Measurements from ENCODE around the gene SNRNP70. TPM values are rescaled to one million over a fixed set of nuclear protein-coding genes. Genes with fewer than 3 reads are reported as not detected.

Gene SNRNP70
- total and polyA plus RNA-seq, 2 of the 13 experiments (the other 11 are each of a cell fraction or from before 2014, with no cell fraction given): 150 to 210 TPM

DNA sequence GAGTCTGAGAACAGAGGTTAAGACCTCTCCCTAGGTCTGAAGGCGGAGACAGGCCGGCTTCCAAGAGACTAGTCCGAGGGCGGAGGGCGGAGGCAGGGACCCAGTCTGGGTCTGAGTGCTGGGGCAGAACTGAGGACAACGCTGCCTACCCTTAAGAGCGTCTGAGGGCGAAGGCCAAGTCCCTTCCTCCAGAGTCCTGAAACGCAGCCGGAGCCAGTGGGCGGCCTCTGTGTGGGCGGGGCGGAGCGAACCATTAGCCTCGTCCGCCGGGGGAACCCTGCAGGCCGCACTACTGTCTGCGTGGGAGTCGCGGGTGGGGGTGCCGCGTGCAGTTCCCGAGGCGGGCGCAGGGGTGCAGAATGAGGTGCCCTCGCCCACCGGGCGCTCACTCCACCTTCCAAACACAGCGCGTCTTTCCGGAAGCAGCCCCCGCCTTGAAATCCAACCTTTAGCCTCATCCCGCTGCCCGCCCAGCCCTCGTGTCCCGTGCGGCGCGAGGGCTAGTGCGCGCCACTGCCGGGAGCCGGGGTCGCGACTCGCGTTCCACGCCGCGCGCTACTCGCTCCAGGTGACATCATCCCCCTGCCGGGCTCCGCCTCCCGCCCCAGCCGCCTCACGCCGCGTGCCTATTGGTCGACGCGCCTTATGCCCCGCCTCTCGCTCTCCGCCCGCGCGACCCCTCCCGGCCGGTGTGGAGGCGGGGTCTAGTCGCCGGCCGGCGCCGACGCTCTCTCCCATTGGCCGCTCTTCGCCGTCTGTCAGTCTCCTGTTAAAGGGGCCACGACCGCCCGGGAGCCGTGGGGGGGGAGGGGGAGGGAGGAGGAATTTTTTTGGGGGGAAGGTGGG is 33.5 kb downstream of the SNRNP70 start, which contains the start of gene C19orf73 (continued):
- TF ChIP-seq KMT2A (CRISPR knock-in tag; IDR thresholded peaks at IDR 0.05) (no peak), JARID2 (CRISPR knock-in tag; IDR thresholded peaks at IDR 0.05; ENCODE audit: insufficient replicate concordance) (no peak), AGO1 (IDR thresholded peaks at IDR 0.05; ENCODE audit: low read depth, low read length, poor library complexity, severe bottlenecking) (peak; percentile 49), ZNF367 (CRISPR knock-in tag; IDR thresholded peaks at IDR 0.05; ENCODE audit: borderline replicate concordance) (no peak), ZNF44 (CRISPR knock-in tag; IDR thresholded peaks at IDR 0.05) (no peak; the same call in 1 of the 2 replicates), FOXO1 (CRISPR knock-in tag; IDR thresholded peaks at IDR 0.05) (no peak), AGO2 (optimal IDR thresholded peaks at IDR 0.05; ENCODE audit: low read depth, low read length) (peak; percentile 68)

DNA sequence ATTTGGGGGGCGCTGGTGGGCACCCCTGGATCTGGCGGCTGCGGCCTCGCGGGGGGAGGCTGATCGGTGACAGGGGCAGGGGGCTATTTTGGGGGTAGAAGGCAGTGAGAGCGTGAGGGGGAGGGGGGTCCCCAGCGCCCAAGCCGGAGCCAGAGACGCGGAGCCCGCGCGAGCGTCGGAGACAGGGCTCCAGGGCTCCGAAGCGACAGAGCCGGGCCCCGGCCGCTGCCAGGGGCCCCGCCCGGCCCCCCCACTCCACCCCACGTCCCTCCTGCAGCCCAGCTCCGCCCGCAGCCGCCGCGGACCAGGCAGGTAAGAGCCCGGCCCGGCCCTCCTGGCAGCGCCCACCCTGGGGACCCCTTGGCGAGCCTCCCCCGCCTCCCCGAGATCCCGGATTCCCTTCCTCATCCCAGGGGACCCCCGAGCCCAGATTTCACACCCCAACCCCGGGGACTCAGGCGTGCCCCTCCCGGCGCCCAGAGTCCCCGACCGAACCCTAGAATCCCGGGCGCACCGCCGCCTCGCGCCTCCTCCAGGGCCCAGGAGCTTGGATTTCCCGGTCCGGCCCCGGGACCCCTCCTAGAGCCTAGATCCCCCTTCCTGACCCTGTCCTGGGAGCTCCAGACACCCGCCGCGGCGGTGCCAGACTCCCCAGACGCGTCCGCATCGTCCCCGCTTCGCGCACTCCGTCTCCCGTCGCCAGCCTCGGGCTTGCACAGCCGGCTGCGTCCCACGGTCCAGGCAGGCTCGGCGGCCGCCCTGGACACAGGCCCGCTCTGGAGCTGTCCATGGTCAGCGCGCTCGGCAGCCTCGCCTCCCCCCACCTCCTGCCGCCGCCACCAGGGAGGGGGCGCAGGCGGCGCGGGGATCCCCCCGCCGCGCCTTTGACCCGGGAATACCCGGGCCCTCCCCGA is 34.4 kb downstream of the SNRNP70 start, which contains the start of gene PPFIA3:
PPFIA3 (plus strand) TSS at position 134 of the 914 bp plus-strand sequence. CDS start 8,330 bp downstream, outside the sequence.
- in situ Hi-C loops (cut with HindIII; ENCODE audit: extremely low pct_ligation_motif_present, low pct_unique_long_range_greater_than_20kb): loop anchor here (5.0 kb wide), 1 partner anchor 33 kb away; no protein-coding TSS in a partner anchor
- ATAC-seq (peak; percentile 64), DNase-seq (ENCODE audit: low spot score) (no peak), FAIRE-seq (no peak)
- ChIA-PET POLR2A (interaction anchor here (0.9 to 1.4 kb wide), 2 partner anchors 22 to 29 kb away, joined by 3 to 4 read pairs; no protein-coding TSS in a partner anchor), CTCF (ENCODE audit: low intra/inter-chr PET ratio, low total read pairs) (no interaction called here)
- 0% methylated on average over 19 of the region's 90 CpGs for WGBS (ENCODE audit: low lambda C conversion rate)
- Histone ChIP-seq H3K27me3 (ENCODE audit: control insufficient read depth in 1 of 2, insufficient read depth in 2 of 2, low read length in 2 of 2) (peaks cover 0 to 7% of the 10 kb centered on the region in 2 experiments; a peak in 1 of 5 replicates), H3K4me1 (ENCODE audit: insufficient read depth, low read length) (peaks cover 58% of the 10 kb centered on the region), H2AFZ (ENCODE audit: low read length) (no peak within 1 kb of the TSS), H3K9ac (ENCODE audit: insufficient read depth, low read depth, low read length) (peak within 1 kb of the TSS; percentile 90), H3K79me2 (ENCODE audit: insufficient read depth, low read length) (peaks cover 4% of the 10 kb centered on the region), H3K9me3 (ENCODE audit: low read length) (no peaks in the 10 kb centered on the region), H4K20me1 (ENCODE audit: insufficient read depth, low read length) (no peaks in the 10 kb centered on the region), H3K36me3 (replicated peaks in 1 of 2; ENCODE audit: control insufficient read depth in 1 of 2, insufficient read depth in 2 of 2, low read length in 2 of 2) (no peaks in the 10 kb centered on the region), H3K4me2 (ENCODE audit: low read depth, low read length) (peak within 1 kb of the TSS; percentile 98), H3K27ac (ENCODE audit: extremely low read length, insufficient read depth, low read length) (peak within 1 kb of the TSS; percentile 77), H3K4me3 (replicated peaks in 1 of 3; ENCODE audit: insufficient read depth in 1 of 3, low read depth in 2 of 3, low read length in 3 of 3) (peak within 1 kb of the TSS; percentile 67 to 78 (median 74))
- intact Hi-C loops (cut with micrococcal nuclease; ENCODE audit: unreplicated experiment): loop anchor here (1.0 kb wide), 1 partner anchor 30 kb away; no protein-coding TSS in a partner anchor
- BruUV-seq (replicated peaks): no TSS peak
- TF ChIP-seq BORCS8-MEF2B (CRISPR knock-in tag; IDR thresholded peaks at IDR 0.05) (0 out of 2 replicates have a peak, but pooled peaks have one; percentile 67), AHR (CRISPR knock-in tag; IDR thresholded peaks at IDR 0.05) (0 out of 2 replicates have a peak, but pooled peaks have one; percentile 42), CCDC6 (CRISPR knock-in tag; IDR thresholded peaks at IDR 0.05) (no peak), RFX3 (CRISPR knock-in tag; IDR thresholded peaks at IDR 0.05) (no peak), ATAD3A (CRISPR knock-in tag; IDR thresholded peaks at IDR 0.05) (no peak), ADNP (CRISPR knock-in tag; IDR thresholded peaks at IDR 0.05) (no peak), ZNF7 (CRISPR knock-in tag; IDR thresholded peaks at IDR 0.05) (no peak), NCOA2 (CRISPR knock-in tag; IDR thresholded peaks at IDR 0.05) (peak; percentile 41; the same call in 1 of the 2 replicates), MXI1 (IDR thresholded peaks at IDR 0.05; ENCODE audit: borderline replicate concordance, low read depth, low read length) (peak; percentile 67; the same call in 1 of the 3 replicates), KLF9 (CRISPR knock-in tag; IDR thresholded peaks at IDR 0.05; ENCODE audit: low read depth) (peak; percentile 33; the same call in 1 of the 2 replicates), ZNF296 (CRISPR knock-in tag; conservative IDR thresholded peaks at IDR 0.05) (peak; percentile 73; the same call in 1 of the 2 replicates)
- TF ChIP-seq, protein P1, sequence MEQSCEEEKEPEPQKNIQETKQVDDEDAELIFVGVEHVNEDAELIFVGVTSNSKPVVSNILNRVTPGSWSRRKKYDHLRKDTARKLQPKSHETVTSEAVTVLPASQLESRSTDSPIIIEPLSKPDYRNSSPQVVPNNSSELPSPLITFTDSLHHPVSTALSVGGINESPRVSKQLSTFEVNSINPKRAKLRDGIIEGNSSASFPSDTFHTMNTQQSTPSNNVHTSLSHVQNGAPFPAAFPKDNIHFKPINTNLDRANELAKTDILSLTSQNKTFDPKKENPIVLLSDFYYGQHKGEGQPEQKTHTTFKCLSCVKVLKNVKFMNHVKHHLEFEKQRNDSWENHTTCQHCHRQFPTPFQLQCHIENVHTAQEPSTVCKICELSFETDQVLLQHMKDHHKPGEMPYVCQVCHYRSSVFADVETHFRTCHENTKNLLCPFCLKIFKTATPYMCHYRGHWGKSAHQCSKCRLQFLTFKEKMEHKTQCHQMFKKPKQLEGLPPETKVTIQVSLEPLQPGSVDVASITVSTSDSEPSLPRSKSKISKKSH (CRISPR knock-in tag; IDR thresholded peaks at IDR 0.05; ENCODE audit: borderline replicate concordance): peak; percentile 49; the same call in 1 of the 2 replicates
